HepG2 (cell line): ENCODE measurements around the gene ANKRD53. TPM values are rescaled to one million over a fixed set of nuclear protein-coding genes. Genes with fewer than 3 reads are reported as not detected.

Experiments
- HES4 ChIP-seq: sonication (generic); formaldehyde crosslinking; IDR thresholded peaks from 2 replicates; pipeline ENCODE4 v1.9.0; 2021; ENCODE audit warnings: mild to moderate bottlenecking, missing genetic modification reagents, borderline replicate concordance
- JDP2 ChIP-seq: sonication (generic); formaldehyde crosslinking; IDR thresholded peaks from 2 replicates; pipeline ENCODE4 v1.8.1; 2022; ENCODE audit warnings: missing genetic modification reagents, borderline replicate concordance
- KLF6 ChIP-seq: IDR thresholded peaks from 2 replicates; pipeline ENCODE4 v1.8.0; 2016; ENCODE audit warnings: missing biosample characterization, missing genetic modification reagents
- NCOA5 ChIP-seq: sonication (generic); formaldehyde crosslinking; IDR thresholded peaks from 2 replicates; pipeline ENCODE4 v1.4.0; 2020; ENCODE audit warnings: missing genetic modification reagents
- NR2F1 ChIP-seq, 2 experiments: fragments of 450-650 bp in 1 of 2; formaldehyde crosslinking in 1 of 2; IDR thresholded peaks; 2 replicates each; pipeline versions ENCODE4 v1.5.0 to v1.6.1; 2016 to 2020; ENCODE audit warnings: mild to moderate bottlenecking in 1 of 2, missing compliant biosample characterization in 1 of 2, missing genetic modification reagents in 1 of 2, moderate library complexity in 1 of 2
- SRF ChIP-seq: IDR thresholded peaks from 2 replicates; pipeline ENCODE4 v1.6.1; 2011; ENCODE audit warnings: mild to moderate bottlenecking, low read depth, low read length, moderate library complexity
- TBL1XR1 ChIP-seq: fragments of 150-350 bp; IDR thresholded peaks from 2 replicates; pipeline ENCODE4 v1.6.1; 2014; ENCODE audit warnings: borderline replicate concordance, low read length; ENCODE audit not compliant: partially characterized antibody
- TOPORS ChIP-seq: sonication (generic); formaldehyde crosslinking; IDR thresholded peaks from 2 replicates; pipeline ENCODE4 v1.8.0; 2023; ENCODE audit warnings: mild to moderate bottlenecking, missing genetic modification reagents
- ZFP36 ChIP-seq: fragments of 150-350 bp; IDR thresholded peaks from 2 replicates; pipeline ENCODE4 v1.6.1; 2018; ENCODE audit warnings: borderline replicate concordance, low read length, low read depth; ENCODE audit not compliant: partially characterized antibody
- ZMYM4 ChIP-seq: sonication (generic); formaldehyde crosslinking; IDR thresholded peaks from 2 replicates; pipeline ENCODE4 v1.8.1; 2023; ENCODE audit warnings: mild to moderate bottlenecking, missing genetic modification reagents
- ZNF549 ChIP-seq: sonication (generic); formaldehyde crosslinking; IDR thresholded peaks from 2 replicates; pipeline ENCODE4 v1.5.0; 2020; ENCODE audit warnings: missing genetic modification reagents
- ZNF563 ChIP-seq: sonication (generic); formaldehyde crosslinking; IDR thresholded peaks from 2 replicates; pipeline ENCODE4 v1.8.0; 2022; ENCODE audit warnings: mild to moderate bottlenecking, moderate library complexity, missing genetic modification reagents
- polyA plus RNA-seq, 8 experiments: library from polyadenylated mRNA; depleted of rRNA in 3 of 8; stranded (reverse) in 7 of 8; unstranded in 1 of 8; fragments of >200 nt; fragmentation: Illumina TruSeq in 4 of 8; extraction: Trizol in 4 of 8; gene quantifications; 2 replicates each; pipeline versions ENCODE4 v1.2.1 to v1.2.3, GENCODE V29; 2011 to 2016; ENCODE audit warnings: low read depth in 4 of 8, missing spikeins in 1 of 8, mixed read lengths in 1 of 8; ENCODE audit not compliant: insufficient read depth in 1 of 8
- total RNA-seq, 5 experiments: library from RNA; depleted of rRNA; stranded (reverse); fragments of >200 nt; fragmentation: Illumina TruSeq; extraction: Trizol; gene quantifications; 2 replicates each; pipeline ENCODE4 v1.2.3, GENCODE V29; 2016; ENCODE audit warnings: low read depth in 1 of 5
- TF ChIP-seq, protein P1 (sequence below): sonication (generic); formaldehyde crosslinking; IDR thresholded peaks from 2 replicates; pipeline ENCODE4 v1.4.0; 2020; ENCODE audit warnings: missing genetic modification reagents, borderline replicate concordance

The ANKRD53 gene
- total and polyA plus RNA-seq, 2 of the 13 experiments (the other 11 are each of a cell fraction or from before 2014, with no cell fraction given): 0.15 TPM; not detected in 1

DNA sequence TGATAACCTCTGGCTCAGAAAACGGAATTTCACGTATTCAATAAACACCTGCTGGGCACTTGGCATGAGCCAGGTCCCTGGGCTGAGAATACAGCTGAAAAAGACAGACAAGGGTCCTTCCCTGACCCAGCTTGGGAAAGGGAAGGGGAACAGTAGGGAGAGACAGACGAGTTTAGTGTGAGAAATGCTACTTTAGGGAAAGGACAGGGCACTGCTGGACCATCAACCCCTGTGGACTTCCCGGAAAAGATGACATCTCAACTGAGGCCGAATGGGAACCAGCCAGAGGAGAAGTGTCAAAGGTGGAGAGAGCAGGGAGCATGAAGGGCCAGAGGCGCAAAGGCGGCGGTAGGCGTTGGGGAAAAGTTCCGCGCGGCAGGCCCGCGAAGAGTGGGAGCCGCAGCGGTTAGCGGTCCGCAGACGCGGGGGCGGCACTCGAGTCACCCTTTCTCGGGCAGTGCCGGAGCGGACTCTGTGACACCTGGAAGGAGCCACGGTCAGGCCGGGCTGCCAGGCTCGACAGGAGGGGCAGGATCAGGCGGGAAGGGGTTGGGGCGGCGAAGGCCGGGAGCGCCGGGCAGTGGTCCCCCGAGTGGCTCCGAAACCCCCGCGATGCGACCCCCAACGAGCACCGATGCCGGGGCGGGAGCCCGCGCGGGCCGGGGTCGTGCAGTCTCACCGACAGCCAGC is 15.7 kb downstream of the ANKRD53 start (continued):
- TF ChIP-seq, protein P1, sequence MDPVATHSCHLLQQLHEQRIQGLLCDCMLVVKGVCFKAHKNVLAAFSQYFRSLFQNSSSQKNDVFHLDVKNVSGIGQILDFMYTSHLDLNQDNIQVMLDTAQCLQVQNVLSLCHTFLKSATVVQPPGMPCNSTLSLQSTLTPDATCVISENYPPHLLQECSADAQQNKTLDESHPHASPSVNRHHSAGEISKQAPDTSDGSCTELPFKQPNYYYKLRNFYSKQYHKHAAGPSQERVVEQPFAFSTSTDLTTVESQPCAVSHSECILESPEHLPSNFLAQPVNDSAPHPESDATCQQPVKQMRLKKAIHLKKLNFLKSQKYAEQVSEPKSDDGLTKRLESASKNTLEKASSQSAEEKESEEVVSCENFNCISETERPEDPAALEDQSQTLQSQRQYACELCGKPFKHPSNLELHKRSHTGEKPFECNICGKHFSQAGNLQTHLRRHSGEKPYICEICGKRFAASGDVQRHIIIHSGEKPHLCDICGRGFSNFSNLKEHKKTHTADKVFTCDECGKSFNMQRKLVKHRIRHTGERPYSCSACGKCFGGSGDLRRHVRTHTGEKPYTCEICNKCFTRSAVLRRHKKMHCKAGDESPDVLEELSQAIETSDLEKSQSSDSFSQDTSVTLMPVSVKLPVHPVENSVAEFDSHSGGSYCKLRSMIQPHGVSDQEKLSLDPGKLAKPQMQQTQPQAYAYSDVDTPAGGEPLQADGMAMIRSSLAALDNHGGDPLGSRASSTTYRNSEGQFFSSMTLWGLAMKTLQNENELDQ (CRISPR knock-in tag): no peak
- TF ChIP-seq HES4 (no peak), ZNF563 (CRISPR knock-in tag) (no peak; the same call in 1 of the 2 replicates), TOPORS (CRISPR knock-in tag) (no peak), TBL1XR1 (no peak), NCOA5 (CRISPR knock-in tag) (no peak), KLF6 (CRISPR knock-in tag) (0 out of 2 replicates have a peak, but pooled peaks have one; percentile 15), SRF (no peak), NR2F1 (CRISPR knock-in tag; IDR thresholded peaks at IDR 0.05) (no peak), ZNF549 (CRISPR knock-in tag) (0 out of 2 replicates have a peak, but pooled peaks have one; percentile 10), JDP2 (peak; percentile 50; the same call in 1 of the 2 replicates), ZFP36 (no peak), ZMYM4 (CRISPR knock-in tag) (no peak)
